Posterior cingulate gyrus (tissue), 11 donors: ENCODE results near the gene FGF5.

ENCODE experiments used
- DNase-seq, 10 donors: peaks; one replicate each; pipeline versions ENCODE4 v3.0.0 to v3.0.0-alpha.2; 2020 to 2021; ENCODE audit warnings: mixed read lengths in 3 of 10
- intact Hi-C: fragments of 100-400 bp; cut with DNase I; formaldehyde crosslinking; loops from one replicate; pipeline ENCODE4 v1.15.1; 2023

FGF5 gene

DNA sequence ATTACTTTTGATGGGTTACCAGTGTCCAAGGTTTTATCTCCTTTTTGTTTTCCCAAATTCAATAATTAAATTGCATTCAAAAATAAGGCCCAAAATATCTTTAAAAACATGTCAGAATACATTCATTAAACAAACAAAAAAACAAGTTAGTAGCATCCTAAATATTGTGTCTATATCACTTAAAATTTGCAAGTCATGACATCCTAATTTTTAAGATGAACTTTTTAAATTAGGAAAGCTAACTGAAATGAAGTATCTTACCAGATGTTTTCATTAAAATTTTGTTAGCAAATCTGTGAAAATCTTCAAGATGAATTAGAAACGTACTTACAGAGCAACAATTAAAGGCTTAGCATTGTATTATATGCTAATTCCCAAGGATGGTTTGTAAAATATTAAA lies 68.1 kb downstream of the FGF5 start:
- no peak for DNase-seq
- intact Hi-C loops = no loop called here

- intact Hi-C loops = no loop called here
- DNase-seq = no peak
Observed at GRCh38 chr4:80335226-80335553, 68.7 kb downstream of the FGF5 start.

DNA sequence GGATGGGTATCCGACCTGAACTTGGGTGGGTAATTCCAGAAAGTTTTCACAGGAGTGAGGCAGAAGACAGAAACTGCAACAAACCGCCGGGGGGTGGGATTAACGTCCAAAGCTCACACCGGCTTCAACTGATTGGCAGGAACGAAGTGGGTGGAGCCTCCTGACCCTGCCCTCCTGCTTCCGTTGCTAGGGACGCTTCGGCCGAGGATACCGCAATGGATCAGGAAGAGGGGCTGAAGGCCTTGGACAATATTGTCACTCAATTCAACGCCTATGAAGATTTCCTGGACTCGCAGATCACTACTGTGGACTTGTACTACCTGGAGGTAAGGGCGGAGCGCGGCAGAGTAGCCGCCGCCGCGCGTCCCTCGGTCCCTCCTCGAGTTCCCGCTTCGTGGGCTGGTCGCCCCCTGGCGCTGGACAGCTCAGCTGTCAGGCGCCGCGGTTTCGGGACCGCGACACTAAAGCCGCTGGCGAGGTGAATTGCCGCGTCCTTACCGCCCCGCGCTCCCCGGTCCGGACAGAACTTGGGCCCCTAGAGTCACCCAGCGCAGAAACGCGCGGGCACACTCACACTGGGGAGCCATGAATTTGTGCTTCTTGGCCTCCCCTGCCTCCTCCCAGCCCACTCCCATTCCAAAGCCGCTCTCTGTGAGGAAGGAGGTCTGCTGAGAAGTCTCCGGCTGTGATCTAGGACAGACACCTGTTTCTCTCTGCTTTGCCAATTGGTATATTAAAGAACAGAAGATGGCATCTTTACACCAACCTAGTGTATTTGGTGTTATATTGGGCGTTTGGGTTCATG lies 69.3 kb downstream of the FGF5 start, which contains the start of gene CFAP299:
Gene CFAP299, plus strand, starts transcription at position 177 of the 805 bp plus-strand sequence.
- intact Hi-C loops = no loop called here
- DNase-seq = peak in 8 of 10 donors; percentile 41 to 90 (median 56)

GRCh38 chr4:80336582-80336981 lies 70.1 kb downstream of the FGF5 start:
- peak in 1 of 10 donors; percentile 56 for DNase-seq
- intact Hi-C loops = no loop called here

DNA sequence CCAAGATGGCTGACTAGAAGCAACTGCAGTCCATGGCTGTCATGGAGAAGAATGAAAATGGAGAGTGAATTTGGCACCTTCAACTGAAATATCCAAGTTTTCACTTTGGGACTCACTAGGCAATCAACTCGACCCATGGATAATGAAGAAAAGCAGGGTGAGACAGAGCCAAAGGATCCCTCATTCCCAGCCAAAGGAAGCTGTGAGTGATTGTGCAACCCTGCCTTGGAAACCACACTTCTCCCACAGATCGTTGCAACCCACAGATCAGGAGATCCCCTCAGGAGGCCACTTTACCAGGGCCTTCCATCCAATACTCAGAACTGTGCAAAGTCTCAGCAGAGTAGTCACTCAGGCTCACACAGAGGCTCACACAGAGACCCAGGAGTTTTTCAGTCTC lies 73.6 kb downstream of the FGF5 start:
- DNase-seq = no peak
- intact Hi-C loops = no loop called here
